ENCODE results near the gene STX12. TPM values are rescaled to one million over a fixed set of nuclear protein-coding genes. Genes with fewer than 3 reads are reported as not detected.

STX12 gene
- total RNA-seq: 46.0 TPM

DNA sequence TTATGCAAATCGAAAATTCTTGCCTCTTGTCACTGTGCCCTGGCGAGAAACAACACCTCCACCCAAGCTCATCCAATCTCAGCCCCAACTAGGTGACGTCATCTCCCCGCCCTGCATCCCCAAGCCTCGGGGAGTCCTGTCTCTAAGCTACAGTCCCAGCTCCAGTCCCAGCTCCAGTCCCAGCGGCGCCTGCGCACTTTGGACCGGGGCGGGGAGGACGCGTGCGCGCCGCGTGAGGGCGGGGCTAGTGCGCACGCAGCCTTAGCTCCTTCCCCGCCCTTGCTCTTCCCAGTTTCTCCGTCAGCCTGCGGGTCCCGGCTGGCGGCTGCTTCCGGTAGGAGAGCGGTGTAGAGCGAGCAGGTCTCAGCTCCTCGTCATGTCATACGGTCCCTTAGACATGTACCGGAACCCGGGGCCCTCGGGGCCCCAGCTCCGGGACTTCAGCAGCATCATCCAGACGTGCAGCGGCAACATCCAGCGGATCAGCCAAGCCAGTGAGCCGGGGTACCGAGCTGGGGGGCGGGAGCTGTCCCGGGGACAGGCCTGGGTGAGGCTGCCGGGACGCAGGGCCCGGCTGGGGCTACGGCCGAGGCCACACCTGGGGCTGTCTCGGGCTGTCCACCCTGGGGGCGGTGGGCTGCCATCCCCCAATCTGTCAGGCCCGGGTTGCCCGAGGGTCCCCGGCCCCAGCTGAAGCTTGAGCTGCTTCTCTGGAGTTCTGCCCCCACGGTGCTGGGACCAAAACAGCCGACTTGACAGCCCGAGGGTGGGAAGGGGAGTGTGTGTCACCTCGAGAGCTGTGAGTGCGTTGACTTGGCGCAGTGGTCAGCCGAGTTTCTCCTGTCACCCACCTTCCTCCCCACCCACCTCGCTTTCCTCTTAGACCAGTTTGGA is at the start of gene STX12:
Gene STX12, plus strand, starts transcription at position 288 of the 894 bp plus-strand sequence. Its CDS starts 89 bp downstream, at position 377.
- peak; percentile 99 for DNase-seq

- no peak for DNase-seq
Observed at GRCh38 chr1:27724961-27725373, 48.1 kb upstream of the STX12 start.

DNA sequence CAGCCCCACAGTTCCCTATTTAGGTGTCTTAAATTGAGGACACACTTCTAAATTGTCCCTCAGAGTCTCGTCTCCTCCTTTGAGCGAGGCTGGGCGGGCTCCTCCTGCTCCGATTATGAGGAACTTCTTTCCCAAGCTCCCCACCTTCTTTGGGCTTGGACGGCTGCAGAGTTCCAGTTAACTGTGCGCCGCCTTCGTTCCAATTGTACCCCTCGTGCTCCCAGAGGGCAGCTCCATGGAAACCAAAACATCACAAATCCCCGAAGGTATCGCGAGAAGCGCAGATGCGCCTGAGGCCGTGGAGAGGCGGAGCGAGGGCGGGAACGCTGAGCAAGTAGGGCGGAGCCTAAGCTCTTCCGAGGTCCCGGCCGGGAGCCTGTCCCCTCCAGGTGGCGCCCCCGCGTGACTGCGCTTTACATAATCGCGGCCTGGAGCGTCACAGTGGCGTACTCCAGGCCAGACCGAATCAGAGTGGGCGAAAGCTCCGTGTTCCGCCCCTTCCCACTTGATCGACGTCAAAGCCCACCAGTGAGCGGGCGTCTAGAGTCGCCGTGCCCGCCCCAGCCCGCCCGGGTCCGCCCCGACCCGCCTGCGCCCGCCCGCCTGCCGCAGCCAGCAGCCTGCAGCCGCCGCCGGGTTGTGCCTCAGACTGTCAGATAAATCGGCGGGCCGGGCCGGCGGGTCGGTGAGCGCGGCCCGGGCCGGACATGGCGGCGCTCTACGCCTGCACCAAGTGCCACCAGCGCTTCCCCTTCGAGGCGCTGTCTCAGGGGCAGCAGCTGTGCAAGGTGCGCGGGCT is 47.4 kb upstream of the STX12 start, which contains the start of gene FAM76A:
Gene FAM76A, plus strand, starts transcription at position 588 of the 799 bp plus-strand sequence. Its CDS starts 120 bp downstream, at position 708.
- peak; percentile 100 for DNase-seq

- DNase-seq: no peak
Observed at GRCh38 chr1:27726173-27727044, 46.6 kb upstream of the STX12 start.

DNA sequence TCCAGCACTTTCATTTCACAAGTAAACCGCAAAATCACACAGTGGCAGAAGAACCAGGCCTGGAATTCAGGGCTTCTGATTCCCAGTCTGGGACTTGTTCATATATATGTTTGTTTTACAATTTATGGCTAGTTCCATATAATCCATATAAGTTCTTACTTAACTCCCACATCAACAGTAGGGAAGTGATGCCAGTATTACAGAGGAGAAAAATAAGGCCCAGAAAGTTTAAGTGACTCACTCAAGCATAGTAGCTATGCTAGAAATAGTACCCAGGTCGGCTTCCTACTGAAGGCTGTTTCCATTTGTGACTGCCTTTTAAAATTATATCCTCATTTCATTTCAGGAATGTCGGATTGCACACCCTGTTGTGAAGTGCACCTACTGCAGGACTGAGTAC is 45.9 kb upstream of the STX12 start:
- DNase-seq: no peak

GRCh38 chr1:27736252-27736651 is 36.8 kb upstream of the STX12 start:
- no peak for DNase-seq

DNA sequence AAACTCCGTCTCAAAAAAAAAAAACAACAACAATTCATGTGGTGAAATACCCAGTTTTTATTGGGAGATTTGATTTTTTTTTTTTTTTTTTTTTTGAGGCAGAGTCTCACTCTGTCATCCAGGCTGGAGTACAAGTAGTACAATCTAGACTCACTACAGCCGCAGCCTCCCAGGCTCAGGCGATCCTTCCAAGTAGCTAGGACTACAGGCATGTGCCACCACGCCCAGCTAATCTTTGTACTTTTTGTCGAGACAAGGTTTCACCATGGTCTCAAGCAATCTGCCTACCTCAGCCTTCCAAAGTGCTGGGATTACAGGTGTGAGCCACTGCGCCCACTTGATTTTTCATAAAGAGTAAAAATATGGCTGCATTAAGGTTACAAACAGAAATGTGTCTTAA is 31.9 kb upstream of the STX12 start:
- no peak for DNase-seq

- no peak for DNase-seq
Observed at GRCh38 chr1:27744556-27744955, 28.5 kb upstream of the STX12 start.

DNA sequence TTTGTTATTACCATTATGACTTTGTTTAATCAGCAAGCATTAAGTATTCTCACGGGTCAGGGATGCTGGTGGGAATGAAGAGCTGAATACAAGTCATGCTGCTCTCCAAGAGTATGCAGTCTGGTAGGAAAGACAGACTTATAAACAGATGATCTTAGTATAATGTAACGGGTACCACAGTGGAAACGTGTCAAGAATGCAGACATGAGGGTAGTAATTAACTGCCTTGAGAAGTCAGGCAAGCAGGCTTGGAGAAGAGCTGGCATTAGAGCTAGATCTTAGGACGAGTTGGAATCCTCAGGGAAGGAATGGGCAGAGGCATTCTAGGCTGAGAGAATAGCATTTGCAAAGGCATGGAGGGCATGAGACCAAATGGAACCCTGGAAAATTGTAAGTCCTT is 27.6 kb upstream of the STX12 start:
- DNase-seq: no peak

DNA sequence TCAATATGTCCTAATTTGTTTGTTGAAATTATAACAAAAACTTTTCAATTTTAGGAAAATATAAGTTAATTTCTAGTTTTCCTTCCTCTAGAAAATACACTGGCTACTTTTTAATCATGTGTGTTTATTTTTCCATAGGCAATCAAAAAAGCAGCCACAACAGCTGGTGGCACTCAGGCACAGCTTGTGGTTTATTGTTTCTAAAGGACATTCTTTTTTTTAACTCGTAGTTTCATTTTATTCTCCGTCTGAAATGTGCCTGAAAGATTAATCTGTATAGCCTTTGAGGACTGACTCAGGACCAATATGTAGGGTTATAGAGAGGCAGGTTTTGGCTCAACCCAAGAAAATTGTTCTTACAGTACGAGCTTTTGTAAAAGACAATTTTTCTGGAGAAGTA is 20.7 kb upstream of the STX12 start:
- DNase-seq: no peak

- DNase-seq: no peak
Observed at GRCh38 chr1:27755286-27755685, 17.7 kb upstream of the STX12 start.

DNA sequence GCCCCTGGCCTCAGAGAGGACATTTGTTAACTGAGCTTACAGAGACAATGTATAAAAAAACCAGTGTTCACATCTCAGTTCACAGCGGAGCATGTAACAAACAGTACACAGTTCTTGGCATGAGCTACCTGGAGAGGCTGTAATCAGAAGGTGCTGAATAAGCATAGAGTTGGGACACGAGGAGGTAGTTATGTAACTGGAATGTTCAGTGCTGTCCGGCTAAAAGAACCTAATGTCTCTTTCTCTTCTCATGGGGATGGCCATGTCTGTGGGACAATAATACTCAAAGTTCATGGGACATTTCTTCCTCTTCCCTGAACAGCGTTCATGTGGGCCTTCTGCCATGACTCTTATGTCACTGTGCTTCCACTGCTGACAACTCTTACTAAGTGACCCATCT is 17.2 kb upstream of the STX12 start:
- DNase-seq: no peak

- no peak for DNase-seq
Observed at GRCh38 chr1:27759236-27759635, 13.8 kb upstream of the STX12 start.

DNA sequence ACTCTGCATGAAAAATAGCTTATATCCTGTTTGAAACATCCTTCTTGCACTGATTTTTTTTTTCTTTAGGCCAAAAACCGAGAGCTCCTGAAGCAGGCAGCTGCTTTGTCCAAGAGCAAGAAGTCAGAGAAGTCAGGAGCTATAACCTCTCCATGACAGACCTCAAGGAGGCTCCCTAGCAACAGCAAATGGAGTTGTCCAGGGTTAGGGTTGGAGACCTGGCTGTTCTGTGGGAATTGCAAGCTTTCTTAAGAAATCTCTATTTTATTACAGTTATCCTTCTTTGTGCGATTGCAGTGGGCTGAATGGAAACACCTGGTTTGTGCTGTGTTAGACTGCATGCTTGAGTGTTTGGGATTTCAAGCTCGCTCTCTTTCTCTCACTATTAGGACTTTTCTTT is 12.6 kb upstream of the STX12 start:
- DNase-seq: no peak

- DNase-seq: no peak
Observed at GRCh38 chr1:27762033-27762432, 11.0 kb upstream of the STX12 start.

DNA sequence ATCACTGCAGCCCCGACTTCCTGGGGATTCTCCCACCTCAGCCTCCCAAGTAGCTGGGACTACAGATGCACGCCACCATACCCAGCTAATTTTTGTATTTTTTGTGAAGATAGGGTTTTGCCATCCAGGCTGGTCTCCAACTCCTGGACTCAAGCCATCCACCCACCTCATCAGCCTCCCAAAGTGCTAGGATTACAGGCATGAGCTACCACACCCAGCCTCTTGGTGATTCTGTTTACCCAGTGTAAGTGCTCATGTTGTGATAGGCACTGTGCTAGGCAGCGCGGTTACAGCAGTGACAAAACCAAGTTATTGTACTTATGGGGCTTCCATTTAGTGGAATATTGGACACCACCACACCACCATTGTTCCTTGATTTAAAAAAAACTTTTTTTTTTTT is 9.7 kb upstream of the STX12 start:
- no peak for DNase-seq

- peak; percentile 3 for DNase-seq
Observed at GRCh38 chr1:27770293-27770830, 2.7 kb upstream of the STX12 start.

GRCh38 chr1:27772036-27772931 is 735 bp upstream of the STX12 start:
- DNase-seq: peak; percentile 64

GRCh38 chr1:27773826-27774445 is 917 bp downstream of the STX12 start:
- DNase-seq: no peak

GRCh38 chr1:27774654-27775053 is 1.6 kb downstream of the STX12 start:
- no peak for DNase-seq
